Loucy (cell line): Measurements from ENCODE around the gene SALL3.

Experiments
- H2AFZ ChIP-seq: fragments of 200-600 bp; sonication (generic); 2 replicates; pipeline ENCODE4 v1.6.0; 2016; ENCODE audit warnings: antibody characterized with exemption, mild to moderate bottlenecking, low read length, moderate library complexity
- H3F3A ChIP-seq: fragments of 200-600 bp; 2 replicates; pipeline ENCODE4 v1.6.0; 2016; ENCODE audit warnings: antibody characterized with exemption, low read depth, mild to moderate bottlenecking
- H3K27me3 ChIP-seq: fragments of 200-600 bp; sonication (generic); 2 replicates; pipeline ENCODE4 v1.6.1; 2014; ENCODE audit warnings: low read length, mild to moderate bottlenecking; ENCODE audit not compliant: insufficient read depth, poor library complexity, severe bottlenecking
- H3K36me3 ChIP-seq: fragments of 200-600 bp; sonication (generic); 2 replicates; pipeline ENCODE4 v1.6.1; 2016; ENCODE audit warnings: low read length; ENCODE audit not compliant: insufficient read depth
- H3K4me1 ChIP-seq: fragments of 200-600 bp; sonication (generic); 2 replicates; pipeline ENCODE4 v1.5.1; 2014; ENCODE audit warnings: low read length, mild to moderate bottlenecking; ENCODE audit not compliant: insufficient read depth, poor library complexity, severe bottlenecking
- H3K4me2 ChIP-seq: fragments of 200-600 bp; sonication (generic); 2 replicates; pipeline ENCODE4 v1.6.0; 2014; ENCODE audit warnings: antibody characterized with exemption, low read length, low read depth, mild to moderate bottlenecking; ENCODE audit not compliant: poor library complexity, severe bottlenecking
- H3K4me3 ChIP-seq: fragments of 200-600 bp; sonication (generic); 2 replicates; pipeline ENCODE4 v1.5.1; 2014; ENCODE audit warnings: low read length, mild to moderate bottlenecking, mixed read lengths; ENCODE audit not compliant: poor library complexity, severe bottlenecking
- H3K79me2 ChIP-seq: fragments of 200-600 bp; sonication (generic); 2 replicates; pipeline ENCODE4 v1.6.1; 2014; ENCODE audit warnings: low read length; ENCODE audit not compliant: insufficient read depth
- H3K9ac ChIP-seq: fragments of 200-600 bp; sonication (generic); 2 replicates; pipeline ENCODE4 v1.6.0; 2014; ENCODE audit warnings: mild to moderate bottlenecking, low read depth, low read length, moderate library complexity; ENCODE audit not compliant: poor library complexity, severe bottlenecking
- H3K9me2 ChIP-seq: fragments of 200-600 bp; sonication (generic); replicated peaks from 2 replicates; pipeline ENCODE4 v1.6.1; 2016; ENCODE audit warnings: low read depth, low read length, mixed read lengths
- H3K9me3 ChIP-seq: fragments of 200-600 bp; sonication (generic); 2 replicates; pipeline ENCODE4 v1.6.1; 2014; ENCODE audit warnings: mild to moderate bottlenecking, antibody characterized with exemption, low read length, low read depth; ENCODE audit not compliant: insufficient read depth
- H4K20me1 ChIP-seq: fragments of 200-600 bp; sonication (generic); 2 replicates; pipeline ENCODE4 v1.6.0; 2014; ENCODE audit warnings: antibody characterized with exemption, low read length, mild to moderate bottlenecking; ENCODE audit not compliant: insufficient read depth, poor library complexity, severe bottlenecking
- EZH2phosphoT487 ChIP-seq: fragments of 200-600 bp; IDR thresholded peaks from 2 replicates; pipeline ENCODE4 v1.6.1; 2018; ENCODE audit warnings: antibody characterized with exemption, mild to moderate bottlenecking, moderate library complexity, borderline replicate concordance
- TF ChIP-seq, protein P1 (sequence below): fragments of 200-600 bp; sonication (generic); conservative IDR thresholded peaks from 2 replicates; pipeline ENCODE4 v1.5.1; 2014; ENCODE audit warnings: mild to moderate bottlenecking, antibody characterized with exemption, low read length

The SALL3 gene

DNA sequence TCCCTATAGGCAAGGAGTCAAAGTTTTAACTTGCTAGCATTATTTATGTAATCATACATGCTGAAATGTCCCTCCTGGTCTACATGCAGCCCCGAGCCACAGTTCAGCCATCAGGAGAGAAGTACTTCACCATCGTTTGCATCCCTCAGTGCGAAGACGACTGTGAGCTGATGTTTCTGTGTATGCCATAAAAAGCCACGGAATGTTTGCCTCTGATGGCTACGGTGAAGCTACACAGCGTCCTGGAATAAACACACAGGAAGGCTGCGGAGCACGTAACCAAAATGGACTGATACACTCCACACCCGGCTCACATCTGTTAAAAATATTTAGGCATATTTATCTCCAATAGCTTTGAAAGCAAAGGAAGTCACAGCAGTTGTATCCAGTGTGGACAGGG lies 4.3 kb upstream of the SALL3 start:
- Histone ChIP-seq H2AFZ (no peak overlapping the region), H3K27me3 (no peaks in the 10 kb centered on the region), H3K4me2 (no peak overlapping the region), H3K9ac (no peak overlapping the region), H3K9me3 (peaks cover 14% of the 10 kb centered on the region; the same call in 1 of the 2 replicates), H3K79me2 (no peaks in the 10 kb centered on the region), H4K20me1 (no peaks in the 10 kb centered on the region), H3K9me2 (no peaks in the 10 kb centered on the region), H3F3A (no peaks in the 10 kb centered on the region), H3K36me3 (no peaks in the 10 kb centered on the region), H3K4me1 (no peaks in the 10 kb centered on the region), H3K4me3 (no peak overlapping the region)
- no peak for TF ChIP-seq EZH2phosphoT487
- TF ChIP-seq, protein P1, sequence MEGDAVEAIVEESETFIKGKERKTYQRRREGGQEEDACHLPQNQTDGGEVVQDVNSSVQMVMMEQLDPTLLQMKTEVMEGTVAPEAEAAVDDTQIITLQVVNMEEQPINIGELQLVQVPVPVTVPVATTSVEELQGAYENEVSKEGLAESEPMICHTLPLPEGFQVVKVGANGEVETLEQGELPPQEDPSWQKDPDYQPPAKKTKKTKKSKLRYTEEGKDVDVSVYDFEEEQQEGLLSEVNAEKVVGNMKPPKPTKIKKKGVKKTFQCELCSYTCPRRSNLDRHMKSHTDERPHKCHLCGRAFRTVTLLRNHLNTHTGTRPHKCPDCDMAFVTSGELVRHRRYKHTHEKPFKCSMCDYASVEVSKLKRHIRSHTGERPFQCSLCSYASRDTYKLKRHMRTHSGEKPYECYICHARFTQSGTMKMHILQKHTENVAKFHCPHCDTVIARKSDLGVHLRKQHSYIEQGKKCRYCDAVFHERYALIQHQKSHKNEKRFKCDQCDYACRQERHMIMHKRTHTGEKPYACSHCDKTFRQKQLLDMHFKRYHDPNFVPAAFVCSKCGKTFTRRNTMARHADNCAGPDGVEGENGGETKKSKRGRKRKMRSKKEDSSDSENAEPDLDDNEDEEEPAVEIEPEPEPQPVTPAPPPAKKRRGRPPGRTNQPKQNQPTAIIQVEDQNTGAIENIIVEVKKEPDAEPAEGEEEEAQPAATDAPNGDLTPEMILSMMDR = no peak

DNA sequence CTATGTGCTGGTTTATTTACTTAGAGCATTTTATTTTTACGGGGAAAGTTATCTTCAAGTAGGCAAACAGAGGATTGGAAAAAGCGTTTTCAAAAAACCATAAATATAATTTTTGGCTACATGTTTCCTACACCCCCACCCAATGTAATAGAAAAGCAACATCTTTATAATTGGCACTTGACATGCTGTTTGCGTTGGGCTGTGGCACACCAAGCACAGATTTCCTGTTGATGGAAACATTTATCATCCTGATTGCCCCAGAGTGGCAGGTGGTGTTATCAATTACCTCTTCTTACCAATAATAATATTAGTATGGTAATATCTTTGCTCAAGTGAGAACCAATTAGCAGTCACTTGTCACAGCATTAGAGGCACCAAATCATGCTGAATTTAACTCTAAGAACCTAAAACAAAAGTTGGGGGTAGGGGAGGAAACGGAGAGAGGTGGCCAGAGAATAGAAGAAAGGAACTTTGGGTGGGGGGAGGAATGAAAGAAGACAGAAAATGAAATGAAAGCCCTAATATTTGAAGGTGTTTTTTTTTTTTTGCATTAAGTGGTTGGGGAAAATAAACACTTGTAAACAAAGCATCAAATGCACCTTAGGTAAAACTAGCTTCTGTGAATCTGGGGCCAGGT lies 3.8 kb upstream of the SALL3 start:
- Histone ChIP-seq H3K79me2 (no peaks in the 10 kb centered on the region), H3K9me2 (no peaks in the 10 kb centered on the region), H2AFZ (no peak overlapping the region), H3F3A (no peaks in the 10 kb centered on the region), H3K9ac (no peak overlapping the region), H4K20me1 (no peaks in the 10 kb centered on the region), H3K27me3 (no peaks in the 10 kb centered on the region), H3K4me2 (no peak overlapping the region), H3K4me1 (no peaks in the 10 kb centered on the region), H3K9me3 (peaks cover 13% of the 10 kb centered on the region; the same call in 1 of the 2 replicates), H3K36me3 (no peaks in the 10 kb centered on the region), H3K4me3 (no peak overlapping the region)
- TF ChIP-seq EZH2phosphoT487 = no peak
- TF ChIP-seq, protein P1 = no peak

DNA sequence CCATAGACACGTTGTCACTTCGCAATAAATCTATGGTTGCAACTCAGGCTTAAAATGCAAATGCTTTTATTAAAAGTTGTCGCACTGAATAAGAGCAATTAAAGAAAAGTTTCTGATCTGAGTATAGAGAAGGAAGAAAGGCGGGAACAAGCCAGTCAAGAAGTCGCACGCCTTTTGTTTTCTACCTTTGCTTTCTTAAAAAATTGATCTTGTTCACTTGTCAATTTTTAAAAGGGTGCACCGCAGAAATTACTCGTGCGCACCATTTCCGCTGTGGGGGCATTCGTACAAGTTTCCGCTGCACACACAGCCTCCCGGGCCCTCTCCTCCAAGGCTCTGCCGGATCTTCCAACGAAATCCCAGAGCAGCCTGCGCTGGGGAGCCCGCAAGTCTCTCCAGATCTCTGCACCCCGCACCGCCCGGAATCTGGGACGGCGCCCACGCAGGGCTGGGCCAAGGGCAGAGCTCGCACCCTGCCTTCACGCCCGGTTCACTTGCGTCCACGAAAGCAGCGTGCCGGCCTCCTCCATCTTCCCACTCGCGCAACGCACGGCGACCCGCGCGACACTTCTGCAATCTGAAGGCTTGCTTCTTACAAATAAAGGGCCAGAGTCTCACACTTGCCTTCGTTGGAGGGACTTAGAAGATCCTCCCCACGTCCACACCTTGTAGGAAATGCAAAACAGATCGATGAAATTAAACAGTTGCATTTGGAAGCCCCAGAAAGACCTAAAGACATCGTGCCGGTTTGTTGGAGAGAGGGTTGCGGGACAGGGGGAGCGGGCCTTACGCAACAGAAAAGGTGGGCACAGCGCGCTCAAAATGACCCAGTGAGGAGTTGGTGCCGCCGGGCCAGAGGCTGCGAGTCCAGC lies 2.6 kb upstream of the SALL3 start:
- H3K4me3 ChIP-seq = no peak overlapping the region
- no peak for TF ChIP-seq EZH2phosphoT487
- TF ChIP-seq, protein P1 = no peak
- H3F3A ChIP-seq = no peaks in the 10 kb centered on the region
- no peak overlapping the region for H2AFZ ChIP-seq
- H3K27me3 ChIP-seq = no peaks in the 10 kb centered on the region
- H3K4me2 ChIP-seq = no peak overlapping the region
- no peaks in the 10 kb centered on the region for H3K4me1 ChIP-seq
- H3K9ac ChIP-seq = no peak overlapping the region
- H3K36me3 ChIP-seq = no peaks in the 10 kb centered on the region
- no peaks in the 10 kb centered on the region for H3K79me2 ChIP-seq
- no peaks in the 10 kb centered on the region for H3K9me2 ChIP-seq
- peaks cover 5% of the 10 kb centered on the region; the same call in 1 of the 2 replicates for H3K9me3 ChIP-seq
- H4K20me1 ChIP-seq = no peaks in the 10 kb centered on the region
